Right cardiac atrium (tissue), 5 donors: Measurements from ENCODE around the gene C4BPB. TPM values are rescaled to one million over a fixed set of nuclear protein-coding genes. Genes with fewer than 3 reads are reported as not detected.

ENCODE experiments used
- ATAC-seq, 2 donors: fragments of 200-7000 bp; cut with Tn5 transposase; one replicate each; pipeline versions ENCODE4 v1.8.0 to v1.9.1; 2020; ENCODE audit warnings: moderate library complexity in 2 of 2, mild to moderate bottlenecking in 1 of 2
- DNase-seq, 3 donors: peaks; one replicate each; pipeline ENCODE4 v3.0.0-alpha.2; 2020
- H3K27ac ChIP-seq: one replicate; pipeline ENCODE4 v1.5.1; 2013; ENCODE audit warnings: mild to moderate bottlenecking, low read length, control low read depth, moderate library complexity
- H3K27me3 ChIP-seq: one replicate; pipeline ENCODE4 v1.6.1; 2013; ENCODE audit not compliant: control insufficient read depth, insufficient read depth
- H3K4me1 ChIP-seq: one replicate; pipeline ENCODE4 v1.6.1; 2013; ENCODE audit warnings: low read length; ENCODE audit not compliant: control insufficient read depth, insufficient read depth
- H3K4me3 ChIP-seq: one replicate; pipeline ENCODE4 v1.5.1; 2013; ENCODE audit warnings: low read length, control low read depth
- H3K9me3 ChIP-seq: one replicate; pipeline ENCODE4 v1.6.1; 2013; ENCODE audit warnings: low read length; ENCODE audit not compliant: control insufficient read depth
- WGBS: extraction: QIAGEN DNeasy Blood & Tissue Kit; methylation state at CpG from one replicate; pipeline ENCODE4 v1.1.7; 2013; 5-methylcytosine and 5-hydroxymethylcytosine counted together
- intact Hi-C, 4 donors: fragments of 100-400 bp; cut with DNase I; formaldehyde crosslinking; loops; one replicate each; pipeline versions ENCODE4 v1.11.0 to v1.14.0; 2022 to 2023
- polyA plus RNA-seq: library from polyadenylated mRNA; stranded (reverse); fragments of 200-250 nt; gene quantifications from one replicate; pipeline ENCODE4 v1.2.3, GENCODE V29; 2013
- total RNA-seq, 4 donors: library from RNA; stranded (reverse); fragmentation: NEBNext Ultra II Directional; extraction: Animal tissue kit (Norgen Biotek cat#: 25700); gene quantifications; one replicate each; pipeline ENCODE4 v1.2.1, GENCODE V29; 2021
- donor health status: healthy with polysubstance abuse.
- donor health status: DM: no; HTN: yes; CAD: no.
- donor health status: DM: no; HTN: no; CAD: no.
- donor health status: DM: no; HTN: yes; CAD: no; lungs with severe emphysema.
- donor health status: DM: yes; HTN: yes; CAD: no.

The C4BPB gene
- total and polyA plus RNA-seq, 5 donors: 0.05 to 0.43 TPM; not detected in 3

DNA sequence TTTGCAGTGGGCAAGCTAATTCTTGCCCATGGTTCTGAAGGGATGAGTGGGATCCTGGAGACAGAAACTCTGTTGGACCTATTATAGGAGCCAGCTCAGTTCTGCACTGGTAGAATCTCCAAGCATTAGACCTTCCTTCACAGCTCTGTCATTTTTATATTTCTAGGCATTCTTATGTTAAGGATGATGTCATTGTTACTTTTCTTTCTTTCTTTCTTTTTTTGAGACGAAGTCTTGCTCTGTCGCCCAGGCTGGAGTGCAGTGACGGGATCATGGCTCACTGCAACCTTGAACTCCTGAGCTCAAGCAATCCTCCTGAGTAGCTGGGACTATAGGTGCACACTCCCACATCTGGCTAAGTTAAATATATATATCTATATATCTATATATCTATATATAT lies 28.1 kb upstream of the C4BPB start:
- H3K9me3 ChIP-seq: no peaks in the 10 kb centered on the region
- intact Hi-C loops: no loop called here
- H3K4me3 ChIP-seq: no peak overlapping the region
- DNase-seq (no peak), ATAC-seq (no peak)
- peaks cover 3% of the 10 kb centered on the region for H3K4me1 ChIP-seq
- H3K27ac ChIP-seq: no peak overlapping the region
- H3K27me3 ChIP-seq: no peaks in the 10 kb centered on the region
- WGBS: 91% methylated on average over 3 of the region's 3 CpGs

DNA sequence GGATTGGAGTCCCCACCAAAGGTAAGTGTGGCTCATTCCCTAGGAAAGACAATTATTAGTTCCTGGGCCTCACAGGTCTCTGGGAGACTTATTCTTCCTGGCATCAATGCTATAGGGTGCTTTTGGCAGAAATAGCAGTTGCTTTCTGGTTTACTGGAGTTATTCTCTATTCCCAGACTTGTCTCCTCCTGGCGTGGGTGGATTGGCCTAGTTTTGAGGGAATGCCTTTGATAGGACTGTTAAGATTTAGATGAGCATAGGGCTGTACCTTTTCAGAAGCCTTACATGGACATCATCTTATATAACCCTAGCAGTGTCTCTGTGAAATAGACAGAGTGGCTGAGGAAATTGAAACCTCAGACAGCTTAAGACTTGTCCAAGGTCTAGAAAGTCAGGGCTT lies 26.6 kb upstream of the C4BPB start:
- DNase-seq (no peak), ATAC-seq (no peak)
- no peaks in the 10 kb centered on the region for H3K9me3 ChIP-seq
- 90% methylated on average over 1 of the region's 1 CpG for WGBS
- no peaks in the 10 kb centered on the region for H3K27me3 ChIP-seq
- peaks cover 3% of the 10 kb centered on the region for H3K4me1 ChIP-seq
- H3K27ac ChIP-seq: no peak overlapping the region
- no peak overlapping the region for H3K4me3 ChIP-seq
- intact Hi-C loops: no loop called here

DNA sequence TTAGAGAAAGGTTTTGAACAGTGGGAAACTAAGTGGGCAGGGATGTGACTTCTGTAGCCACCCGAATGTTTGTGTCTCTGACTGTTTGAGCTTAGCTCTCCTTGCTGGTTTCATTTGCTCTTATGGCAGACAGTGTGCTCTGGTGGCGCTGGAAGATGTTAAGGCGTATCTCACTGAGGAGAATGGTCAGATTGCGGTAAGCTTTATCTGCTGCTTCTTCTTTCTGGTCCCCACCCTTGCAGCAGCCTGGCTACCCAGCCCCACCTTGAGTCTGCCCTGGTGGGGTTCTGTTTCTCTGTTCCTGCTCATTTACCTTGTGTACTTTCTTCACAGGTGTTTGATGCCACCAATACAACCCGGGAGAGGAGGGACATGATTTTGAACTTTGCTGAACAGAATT lies 25.6 kb upstream of the C4BPB start:
- H3K4me3 ChIP-seq: no peak overlapping the region
- H3K27ac ChIP-seq: no peak overlapping the region
- 98% methylated on average over 5 of the region's 5 CpGs for WGBS
- H3K9me3 ChIP-seq: no peaks in the 10 kb centered on the region
- DNase-seq (no peak), ATAC-seq (no peak)
- H3K4me1 ChIP-seq: peaks cover 3% of the 10 kb centered on the region
- intact Hi-C loops: no loop called here
- H3K27me3 ChIP-seq: no peaks in the 10 kb centered on the region

DNA sequence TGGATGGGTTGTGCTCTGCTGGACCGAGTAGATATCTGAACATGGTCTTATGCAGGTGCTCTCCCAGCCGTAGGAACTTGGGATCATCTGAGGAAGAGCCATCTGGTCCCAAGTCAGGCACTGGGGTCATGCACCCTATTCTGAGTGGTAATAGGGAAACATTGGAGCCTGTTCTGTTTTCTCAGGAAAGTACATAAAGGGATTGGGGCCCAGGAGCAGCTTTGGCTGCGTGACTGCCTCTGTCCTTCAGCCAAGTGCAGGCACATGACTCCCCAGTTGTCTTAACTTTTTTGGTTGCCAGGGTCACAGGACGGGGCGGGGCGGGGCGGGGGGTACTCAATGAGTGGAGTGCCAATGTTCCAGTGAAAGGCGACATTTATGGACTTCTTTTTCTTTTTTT lies 24.1 kb upstream of the C4BPB start:
- peak overlapping the region; percentile 47 for H3K27ac ChIP-seq
- ATAC-seq: peak; percentile 61 to 73
- peaks cover 3% of the 10 kb centered on the region for H3K4me1 ChIP-seq

DNA sequence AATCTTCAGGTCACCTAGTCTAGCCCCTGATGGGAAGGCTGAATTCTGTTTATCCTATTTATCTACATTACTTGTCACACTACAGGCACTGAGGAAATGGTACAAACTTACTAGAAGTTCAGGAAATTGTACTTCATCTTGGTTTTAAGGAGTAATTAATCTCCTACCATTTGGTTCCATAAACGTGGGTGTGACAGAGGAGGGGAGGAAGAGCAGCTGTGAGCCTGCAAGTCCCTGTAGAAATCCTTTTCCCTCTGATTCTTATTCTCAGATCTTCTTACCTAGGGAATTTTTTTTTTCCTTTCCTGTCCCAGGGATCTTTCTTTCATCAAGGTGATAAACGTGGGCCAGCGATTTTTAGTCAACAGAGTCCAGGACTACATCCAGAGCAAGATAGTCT lies 21.5 kb upstream of the C4BPB start:
- H3K27ac ChIP-seq: no peak overlapping the region
- intact Hi-C loops: no loop called here
- DNase-seq (no peak), ATAC-seq (no peak)
- no peaks in the 10 kb centered on the region for H3K9me3 ChIP-seq
- 69% methylated on average over 3 of the region's 3 CpGs for WGBS
- no peak overlapping the region for H3K4me3 ChIP-seq
- peaks cover 3% of the 10 kb centered on the region for H3K4me1 ChIP-seq
- no peaks in the 10 kb centered on the region for H3K27me3 ChIP-seq

More for the DNA sequence above, 24.1 kb upstream of the C4BPB start:
- no peak overlapping the region for H3K4me3 ChIP-seq
- 77% methylated on average over 8 of the region's 8 CpGs for WGBS
- DNase-seq: no peak
- H3K9me3 ChIP-seq: no peaks in the 10 kb centered on the region
- no peaks in the 10 kb centered on the region for H3K27me3 ChIP-seq
- intact Hi-C loops: no loop called here

DNA sequence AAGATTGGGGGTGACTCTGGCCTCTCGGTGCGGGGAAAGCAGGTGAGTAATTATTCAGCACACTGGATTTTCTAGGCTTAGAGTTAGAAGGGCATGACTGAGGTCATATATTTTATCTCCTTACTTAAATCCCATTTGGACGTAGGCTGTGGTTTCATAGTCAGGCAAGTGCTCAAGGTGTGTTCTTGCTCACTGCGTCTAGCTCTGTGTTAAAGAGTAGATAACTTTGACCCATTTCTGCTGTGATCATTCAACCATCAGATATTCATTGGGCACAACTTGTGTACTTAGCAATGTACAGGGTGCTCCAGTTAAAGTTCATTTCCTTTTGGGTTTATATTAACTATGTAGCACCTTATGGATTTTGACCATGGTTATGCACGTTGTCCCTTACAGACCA lies 21.0 kb upstream of the C4BPB start:
- no peaks in the 10 kb centered on the region for H3K27me3 ChIP-seq
- 77% methylated on average over 5 of the region's 5 CpGs for WGBS
- no peak for DNase-seq
- H3K4me1 ChIP-seq: peaks cover 3% of the 10 kb centered on the region
- no peak overlapping the region for H3K27ac ChIP-seq
- intact Hi-C loops: no loop called here
- no peak for ATAC-seq
- H3K9me3 ChIP-seq: no peaks in the 10 kb centered on the region
- H3K4me3 ChIP-seq: no peak overlapping the region

DNA sequence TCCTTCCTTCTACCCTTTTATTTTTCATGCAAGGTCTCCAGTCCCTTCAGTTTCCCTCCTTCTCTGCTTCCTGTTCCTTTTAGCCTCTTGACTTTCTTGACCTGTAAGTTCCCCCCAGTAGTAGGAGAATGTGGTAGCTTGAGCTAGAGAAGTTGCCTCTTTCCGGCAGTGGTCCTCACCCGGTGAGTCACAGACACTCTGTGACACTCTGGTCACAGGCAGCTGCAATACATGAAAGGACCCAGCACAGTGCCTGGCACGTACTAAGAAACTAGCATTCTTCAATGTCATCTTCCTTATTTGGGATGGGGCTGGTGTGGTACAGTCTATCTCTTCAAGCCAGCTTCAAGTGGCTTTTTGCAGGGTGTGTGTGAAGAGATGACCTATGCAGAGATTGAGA lies 19.6 kb upstream of the C4BPB start:
- no peak overlapping the region for H3K4me3 ChIP-seq
- 71% methylated on average over 3 of the region's 3 CpGs for WGBS
- H3K4me1 ChIP-seq: peaks cover 3% of the 10 kb centered on the region
- no peaks in the 10 kb centered on the region for H3K9me3 ChIP-seq
- intact Hi-C loops: no loop called here
- no peak overlapping the region for H3K27ac ChIP-seq
- ATAC-seq: peak in 1 of 2 donors; percentile 65
- DNase-seq: no peak
- no peaks in the 10 kb centered on the region for H3K27me3 ChIP-seq

DNA sequence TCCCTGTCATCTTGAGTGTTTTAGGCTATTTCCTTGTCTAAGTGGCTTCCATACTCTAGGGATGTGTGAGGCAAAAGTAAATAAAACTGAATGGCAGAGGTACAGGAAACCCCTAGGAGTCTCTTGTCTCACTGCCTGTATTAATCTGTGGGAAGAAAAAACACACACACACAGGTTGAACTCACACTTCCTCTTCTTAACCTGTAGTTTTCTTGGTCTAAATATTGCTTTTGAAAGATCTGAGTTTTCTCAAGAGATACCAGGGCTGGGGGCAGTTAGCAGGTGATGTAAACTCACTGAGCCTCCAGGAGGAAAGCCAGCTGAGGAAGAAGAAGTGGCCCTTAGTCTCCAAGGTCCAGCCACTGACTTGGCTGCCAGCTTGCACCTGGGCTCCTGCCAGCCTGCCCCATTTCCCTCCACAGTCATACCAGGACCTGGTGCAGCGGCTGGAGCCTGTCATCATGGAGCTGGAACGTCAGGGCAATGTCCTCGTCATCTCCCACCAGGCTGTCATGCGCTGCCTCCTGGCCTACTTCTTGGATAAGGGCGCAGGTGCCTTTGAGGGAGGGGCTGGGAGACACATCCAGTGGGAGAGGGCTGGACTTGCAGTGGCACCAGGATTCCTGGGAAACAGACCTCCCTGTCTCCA lies 18.7 kb upstream of the C4BPB start:
- ATAC-seq (peak in 1 of 2 donors; percentile 47), DNase-seq (peak in 2 of 3 donors; percentile 40 to 57)
- no peak overlapping the region for H3K27ac ChIP-seq
- no peaks in the 10 kb centered on the region for H3K9me3 ChIP-seq
- H3K4me1 ChIP-seq: no peaks in the 10 kb centered on the region
- H3K4me3 ChIP-seq: no peak overlapping the region
- no peaks in the 10 kb centered on the region for H3K27me3 ChIP-seq
- intact Hi-C loops: no loop called here
- 86% methylated on average over 5 of the region's 5 CpGs for WGBS

DNA sequence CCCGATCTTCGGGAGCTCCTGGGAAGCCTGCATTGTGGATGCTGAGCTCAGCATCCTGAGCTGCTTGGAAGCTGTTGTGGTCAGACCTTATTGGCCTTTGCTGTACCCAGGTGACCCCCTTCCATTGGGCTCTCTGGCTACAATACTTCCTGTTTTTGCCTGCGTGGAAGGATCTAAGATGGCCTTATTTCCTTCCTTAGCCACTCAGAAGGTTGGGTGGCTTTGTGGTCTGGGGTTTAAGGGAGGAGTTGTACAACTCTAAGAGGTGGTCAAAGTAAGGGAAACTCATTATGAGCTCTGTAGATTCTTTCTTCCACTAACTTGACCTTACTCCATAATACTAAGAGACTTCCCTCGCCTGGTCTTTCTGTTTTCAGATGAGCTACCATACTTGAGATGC lies 17.8 kb upstream of the C4BPB start:
- WGBS: 88% methylated on average over 4 of the region's 4 CpGs
- Histone ChIP-seq H3K9me3 (no peaks in the 10 kb centered on the region), H3K4me3 (no peak overlapping the region), H3K4me1 (no peaks in the 10 kb centered on the region), H3K27me3 (no peaks in the 10 kb centered on the region), H3K27ac (no peak overlapping the region)
- intact Hi-C loops: no loop called here
- ATAC-seq: no peak
- DNase-seq: no peak

DNA sequence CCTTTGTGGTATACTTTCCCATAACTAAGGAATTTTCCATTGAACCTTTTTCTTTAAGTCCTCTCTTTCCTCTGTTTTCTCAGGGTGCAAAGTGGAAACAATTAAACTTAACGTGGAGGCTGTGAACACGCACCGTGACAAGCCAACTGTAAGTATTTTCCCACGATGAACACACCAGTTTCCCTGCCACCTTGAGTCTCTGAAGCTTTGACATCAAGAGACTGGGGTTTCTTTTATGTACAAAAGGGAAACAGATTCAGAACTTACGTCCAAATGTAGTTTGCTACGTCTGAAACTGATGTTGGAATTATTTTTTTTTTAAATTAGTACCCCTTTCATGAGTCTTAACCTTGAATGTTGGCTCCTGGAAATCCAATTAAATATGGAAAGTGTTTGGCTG lies 17.2 kb upstream of the C4BPB start:
- intact Hi-C loops: no loop called here
- WGBS: 92% methylated on average over 6 of the region's 6 CpGs
- Histone ChIP-seq H3K27ac (no peak overlapping the region), H3K4me3 (no peak overlapping the region), H3K27me3 (no peaks in the 10 kb centered on the region), H3K9me3 (no peaks in the 10 kb centered on the region), H3K4me1 (no peaks in the 10 kb centered on the region)
- ATAC-seq (no peak), DNase-seq (no peak)

DNA sequence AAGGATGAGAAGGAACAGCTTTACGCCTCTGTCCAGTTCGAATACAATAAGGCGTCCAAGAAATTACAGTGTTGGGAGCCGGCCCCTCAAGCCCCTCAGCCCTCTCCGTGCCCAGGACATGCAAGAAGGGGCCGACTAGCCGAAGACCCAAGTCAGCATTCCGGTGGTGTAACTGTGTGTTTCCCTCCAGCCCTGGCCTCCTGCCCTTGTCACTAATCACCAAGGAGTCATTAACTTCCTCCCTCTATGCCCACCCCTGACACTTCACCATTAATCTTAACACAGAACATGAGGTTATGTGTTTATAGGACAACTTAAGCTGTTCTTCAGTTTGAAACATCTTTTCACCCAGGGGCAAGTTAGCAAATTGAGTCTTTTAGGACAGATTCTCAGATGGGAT lies 16.4 kb upstream of the C4BPB start:
- no peak overlapping the region for H3K27ac ChIP-seq
- no peak overlapping the region for H3K4me3 ChIP-seq
- no peaks in the 10 kb centered on the region for H3K9me3 ChIP-seq
- DNase-seq (no peak), ATAC-seq (no peak)
- WGBS: 82% methylated on average over 8 of the region's 8 CpGs
- H3K27me3 ChIP-seq: no peaks in the 10 kb centered on the region
- intact Hi-C loops: no loop called here
- no peaks in the 10 kb centered on the region for H3K4me1 ChIP-seq
